AG09319 (cell line): Measurements from ENCODE around the gene TTLL1.

ENCODE experiments used
- DNase-seq: peaks from one replicate; pipeline ENCODE4 v3.0.0-alpha.2; 2010; ENCODE audit warnings: low read depth; ENCODE audit errors: extremely low read depth
- CTCF ChIP-seq: IDR thresholded peaks from 2 replicates; pipeline ENCODE4 v1.5.1; 2011; ENCODE audit warnings: low read depth, mild to moderate bottlenecking, inconsistent platforms, low read length, moderate library complexity

Gene TTLL1

GRCh38 chr22:42990131-42990838, 98.9 kb downstream of the TTLL1 start:
- TF ChIP-seq CTCF = peak; percentile 68
- no peak for DNase-seq
